Activated T-cell treated with anti-CD3 and anti-CD28 coated beads, Interleukin-2, amount 50 U/mL, for 24 hours (primary cell): ENCODE data around the gene SH3RF3.

Experiments
- DNase-seq: peaks from one replicate; pipeline ENCODE4 v3.0.0-alpha.2; 2020
- H3K27ac Mint-ChIP-seq: 2 replicates; pipeline ENCODE4 v1.8.0; 2020; ENCODE audit warnings: mild to moderate bottlenecking, mixed read lengths
- H3K27me3 Mint-ChIP-seq: 2 replicates; pipeline ENCODE4 v1.8.0; 2020; ENCODE audit warnings: mixed read lengths
- H3K36me3 Mint-ChIP-seq: 2 replicates; pipeline ENCODE4 v1.8.0; 2020; ENCODE audit warnings: low read depth, mixed read lengths
- H3K4me1 Mint-ChIP-seq: 2 replicates; pipeline ENCODE4 v1.8.0; 2020; ENCODE audit warnings: low read depth, mixed read lengths
- H3K4me3 Mint-ChIP-seq: 2 replicates; pipeline ENCODE4 v1.8.0; 2020; ENCODE audit warnings: mild to moderate bottlenecking, moderate library complexity, mixed read lengths
- H3K9me3 Mint-ChIP-seq: 2 replicates; pipeline ENCODE4 v1.8.0; 2020; ENCODE audit warnings: mixed read lengths

The SH3RF3 gene

GRCh38 chr2:109317471-109318095, 188.6 kb downstream of the SH3RF3 start:
- H3K27me3 Mint-ChIP-seq = no peaks in the 10 kb centered on the region
- DNase-seq = no peak
- H3K4me1 Mint-ChIP-seq = peaks cover 28% of the 10 kb centered on the region
- H3K9me3 Mint-ChIP-seq = no peaks in the 10 kb centered on the region
- no peak overlapping the region for H3K27ac Mint-ChIP-seq
- H3K36me3 Mint-ChIP-seq = no peaks in the 10 kb centered on the region
- H3K4me3 Mint-ChIP-seq = no peak overlapping the region

- no peaks in the 10 kb centered on the region for H3K27me3 Mint-ChIP-seq
Measured at GRCh38 chr2:109318150-109318948, 189.3 kb downstream of the SH3RF3 start.

GRCh38 chr2:109318949-109319342, 189.9 kb downstream of the SH3RF3 start:
- peaks cover 28% of the 10 kb centered on the region for H3K4me1 Mint-ChIP-seq
- H3K27ac Mint-ChIP-seq = no peak overlapping the region
- no peaks in the 10 kb centered on the region for H3K36me3 Mint-ChIP-seq
- no peaks in the 10 kb centered on the region for H3K27me3 Mint-ChIP-seq
- no peak overlapping the region for H3K4me3 Mint-ChIP-seq
- DNase-seq = no peak
- no peaks in the 10 kb centered on the region for H3K9me3 Mint-ChIP-seq

More at GRCh38 chr2:109318150-109318948, 189.3 kb downstream of the SH3RF3 start:
- Mint-ChIP-seq H3K9me3 (no peaks in the 10 kb centered on the region), H3K27ac (no peak overlapping the region), H3K4me1 (peaks cover 28% of the 10 kb centered on the region), H3K4me3 (no peak overlapping the region), H3K36me3 (no peaks in the 10 kb centered on the region)
- no peak for DNase-seq

- Mint-ChIP-seq H3K36me3 (no peaks in the 10 kb centered on the region), H3K4me3 (no peak overlapping the region), H3K4me1 (peaks cover 28% of the 10 kb centered on the region), H3K27me3 (no peaks in the 10 kb centered on the region), H3K27ac (no peak overlapping the region), H3K9me3 (no peaks in the 10 kb centered on the region)
- DNase-seq = no peak
Measured at GRCh38 chr2:109320195-109320922, 191.4 kb downstream of the SH3RF3 start.

GRCh38 chr2:109321570-109321969, 192.6 kb downstream of the SH3RF3 start:
- no peaks in the 10 kb centered on the region for H3K27me3 Mint-ChIP-seq
- DNase-seq = no peak
- H3K27ac Mint-ChIP-seq = no peak overlapping the region
- H3K36me3 Mint-ChIP-seq = no peaks in the 10 kb centered on the region
- H3K4me1 Mint-ChIP-seq = peaks cover 19% of the 10 kb centered on the region
- no peaks in the 10 kb centered on the region for H3K9me3 Mint-ChIP-seq
- H3K4me3 Mint-ChIP-seq = no peak overlapping the region

GRCh38 chr2:109322111-109322510, 193.1 kb downstream of the SH3RF3 start:
- no peaks in the 10 kb centered on the region for H3K9me3 Mint-ChIP-seq

GRCh38 chr2:109322641-109323040, 193.6 kb downstream of the SH3RF3 start:
- DNase-seq = no peak
- Mint-ChIP-seq H3K36me3 (no peaks in the 10 kb centered on the region), H3K27me3 (no peaks in the 10 kb centered on the region), H3K27ac (no peak overlapping the region), H3K4me3 (no peak overlapping the region), H3K4me1 (peaks cover 16% of the 10 kb centered on the region), H3K9me3 (no peaks in the 10 kb centered on the region)

More at GRCh38 chr2:109322111-109322510, 193.1 kb downstream of the SH3RF3 start:
- H3K4me1 Mint-ChIP-seq = peaks cover 16% of the 10 kb centered on the region
- no peak overlapping the region for H3K4me3 Mint-ChIP-seq
- no peaks in the 10 kb centered on the region for H3K27me3 Mint-ChIP-seq
- H3K27ac Mint-ChIP-seq = no peak overlapping the region
- no peak for DNase-seq
- H3K36me3 Mint-ChIP-seq = no peaks in the 10 kb centered on the region

GRCh38 chr2:109324861-109325260, 195.9 kb downstream of the SH3RF3 start:
- Mint-ChIP-seq H3K36me3 (no peaks in the 10 kb centered on the region), H3K27ac (no peak overlapping the region), H3K9me3 (no peaks in the 10 kb centered on the region), H3K4me3 (no peak overlapping the region), H3K27me3 (peaks cover 2% of the 10 kb centered on the region), H3K4me1 (peaks cover 9% of the 10 kb centered on the region)
- no peak for DNase-seq

GRCh38 chr2:109325570-109325969, 196.6 kb downstream of the SH3RF3 start:
- H3K9me3 Mint-ChIP-seq = no peaks in the 10 kb centered on the region
- H3K27me3 Mint-ChIP-seq = peaks cover 2% of the 10 kb centered on the region
- no peak overlapping the region for H3K27ac Mint-ChIP-seq
- H3K4me1 Mint-ChIP-seq = peaks cover 2% of the 10 kb centered on the region
- DNase-seq = no peak
- no peak overlapping the region for H3K4me3 Mint-ChIP-seq
- no peaks in the 10 kb centered on the region for H3K36me3 Mint-ChIP-seq

GRCh38 chr2:109326306-109326705, 197.3 kb downstream of the SH3RF3 start:
- Mint-ChIP-seq H3K4me3 (no peak overlapping the region), H3K9me3 (no peaks in the 10 kb centered on the region), H3K36me3 (no peaks in the 10 kb centered on the region), H3K27me3 (peaks cover 2% of the 10 kb centered on the region), H3K27ac (no peak overlapping the region), H3K4me1 (peaks cover 2% of the 10 kb centered on the region)
- no peak for DNase-seq

GRCh38 chr2:109330056-109330455, 201.1 kb downstream of the SH3RF3 start:
- no peak overlapping the region for H3K4me3 Mint-ChIP-seq
- no peaks in the 10 kb centered on the region for H3K9me3 Mint-ChIP-seq
- no peaks in the 10 kb centered on the region for H3K36me3 Mint-ChIP-seq
- no peak for DNase-seq
- peaks cover 5% of the 10 kb centered on the region for H3K27me3 Mint-ChIP-seq
- H3K4me1 Mint-ChIP-seq = peaks cover 19% of the 10 kb centered on the region
- no peak overlapping the region for H3K27ac Mint-ChIP-seq

GRCh38 chr2:109331081-109331480, 202.1 kb downstream of the SH3RF3 start:
- H3K9me3 Mint-ChIP-seq = no peaks in the 10 kb centered on the region
- H3K27me3 Mint-ChIP-seq = peaks cover 9% of the 10 kb centered on the region
- no peak overlapping the region for H3K4me3 Mint-ChIP-seq
- no peaks in the 10 kb centered on the region for H3K36me3 Mint-ChIP-seq
- no peak for DNase-seq
- H3K27ac Mint-ChIP-seq = no peak overlapping the region
- peaks cover 29% of the 10 kb centered on the region for H3K4me1 Mint-ChIP-seq

- H3K27ac Mint-ChIP-seq = peak overlapping the region; percentile 19
- no peaks in the 10 kb centered on the region for H3K9me3 Mint-ChIP-seq
- DNase-seq = peak; percentile 41
- H3K4me3 Mint-ChIP-seq = peak overlapping the region; percentile 64
- peaks cover 37% of the 10 kb centered on the region for H3K4me1 Mint-ChIP-seq
- no peaks in the 10 kb centered on the region for H3K36me3 Mint-ChIP-seq
- H3K27me3 Mint-ChIP-seq = peaks cover 19% of the 10 kb centered on the region
Measured at GRCh38 chr2:109331896-109332848, 203.2 kb downstream of the SH3RF3 start.

- no peaks in the 10 kb centered on the region for H3K36me3 Mint-ChIP-seq
- H3K27ac Mint-ChIP-seq = peak overlapping the region; percentile 19
- peaks cover 20% of the 10 kb centered on the region for H3K27me3 Mint-ChIP-seq
- H3K4me3 Mint-ChIP-seq = peak overlapping the region; percentile 64
- H3K4me1 Mint-ChIP-seq = peaks cover 37% of the 10 kb centered on the region
- DNase-seq = no peak
- H3K9me3 Mint-ChIP-seq = no peaks in the 10 kb centered on the region
Measured at GRCh38 chr2:109332880-109333279, 203.9 kb downstream of the SH3RF3 start.
